Stimulated activated CD8-positive, alpha-beta memory T cell treated with anti-CD3 and anti-CD28 coated beads, Interleukin-7, amount 100 ng/mL, for 4 hours (primary cell): ENCODE data around the gene FBXO31.
"Not testable (repeated sequence)": the region's sequence is repeated elsewhere in the genome, so short reads cannot be mapped to it uniquely, and the experiment has no call there.

ENCODE experiments used
- DNase-seq, 2 donors: peaks; one replicate each; pipeline ENCODE4 v3.0.0-alpha.2; 2020; ENCODE audit warnings: low read depth in 2 of 2

The FBXO31 gene

GRCh38 chr16:87411375-87412271 lies 28.0 kb upstream of the FBXO31 start:
- DNase-seq = no peak

GRCh38 chr16:87410968-87411367 lies 27.4 kb upstream of the FBXO31 start:
- no peak for DNase-seq

GRCh38 chr16:87410530-87410929 lies 27.0 kb upstream of the FBXO31 start:
- no peak for DNase-seq

DNA sequence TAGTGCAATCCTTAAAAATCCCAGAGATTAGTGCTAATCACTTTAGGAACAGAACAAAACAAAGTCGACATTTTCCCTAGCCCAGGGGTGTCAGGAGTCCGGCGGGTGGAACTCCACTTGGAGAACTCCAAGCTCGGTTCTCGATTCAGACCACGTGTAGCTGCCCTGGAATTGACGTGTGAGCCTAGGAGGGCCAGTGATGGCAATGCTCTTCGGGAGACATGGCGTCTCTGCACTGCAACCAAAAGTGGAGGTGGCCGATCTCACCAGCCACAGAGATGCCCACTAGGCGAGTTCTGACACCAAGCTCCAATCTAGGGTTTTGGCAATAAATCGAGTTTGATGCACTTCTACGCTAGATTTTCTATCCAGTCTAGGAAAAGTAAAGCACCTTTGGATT lies 26.2 kb upstream of the FBXO31 start:
- no peak for DNase-seq

GRCh38 chr16:87409153-87409552 lies 25.6 kb upstream of the FBXO31 start:
- no peak for DNase-seq

DNA sequence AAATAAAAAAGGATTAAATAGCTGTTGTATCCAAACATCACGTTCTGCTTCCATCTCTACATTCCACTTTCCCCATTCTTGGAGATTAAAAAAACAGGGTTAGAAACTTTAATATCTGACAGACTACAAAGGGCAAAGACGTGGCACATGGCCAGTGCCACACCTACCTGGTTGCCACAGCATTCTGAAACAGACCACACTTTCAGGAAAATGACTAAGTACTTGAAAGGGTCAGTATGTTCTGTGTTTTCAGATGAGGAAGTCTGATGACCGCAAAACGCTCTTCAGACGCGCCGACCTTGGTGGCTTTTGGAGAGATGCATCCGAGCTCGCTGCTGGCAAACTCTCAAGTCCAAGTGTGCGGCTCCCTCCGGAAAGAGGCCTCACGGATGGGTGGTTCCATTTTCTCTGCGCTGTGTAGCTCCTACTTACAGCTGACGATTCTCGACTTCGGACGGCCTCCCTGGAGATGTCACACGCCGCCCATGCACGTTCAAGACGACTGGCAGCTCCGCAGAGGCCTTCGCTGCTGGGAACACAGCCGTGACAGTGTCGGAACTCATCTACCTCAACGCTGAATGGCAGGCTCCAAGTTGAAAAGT lies 24.0 kb upstream of the FBXO31 start:
- no peak for DNase-seq

GRCh38 chr16:87406495-87407088 lies 23.0 kb upstream of the FBXO31 start:
- no peak for DNase-seq

- DNase-seq = no peak
Observed at GRCh38 chr16:87404764-87405625, 21.4 kb upstream of the FBXO31 start.

- DNase-seq = no peak
Observed at GRCh38 chr16:87395181-87395842, 11.7 kb upstream of the FBXO31 start.

DNA sequence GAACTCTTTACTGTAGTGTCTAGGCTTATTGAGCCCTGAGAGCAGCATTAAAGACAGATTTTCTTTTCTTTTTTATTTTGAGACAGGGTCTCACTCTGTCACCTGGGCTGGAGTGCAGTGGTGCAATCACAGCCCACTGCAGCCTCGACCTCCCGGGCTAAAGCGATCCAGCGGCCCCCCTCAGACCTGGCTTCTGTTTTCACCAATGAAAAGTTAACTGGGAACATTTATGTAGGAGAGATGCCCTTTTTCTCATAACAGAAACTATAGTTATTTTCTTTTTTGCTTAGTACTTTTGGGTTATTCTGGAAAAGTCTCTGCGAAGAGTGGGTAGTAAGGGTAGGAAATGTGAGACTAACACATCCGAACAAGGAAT lies 10.1 kb upstream of the FBXO31 start:
- DNase-seq = no peak

DNA sequence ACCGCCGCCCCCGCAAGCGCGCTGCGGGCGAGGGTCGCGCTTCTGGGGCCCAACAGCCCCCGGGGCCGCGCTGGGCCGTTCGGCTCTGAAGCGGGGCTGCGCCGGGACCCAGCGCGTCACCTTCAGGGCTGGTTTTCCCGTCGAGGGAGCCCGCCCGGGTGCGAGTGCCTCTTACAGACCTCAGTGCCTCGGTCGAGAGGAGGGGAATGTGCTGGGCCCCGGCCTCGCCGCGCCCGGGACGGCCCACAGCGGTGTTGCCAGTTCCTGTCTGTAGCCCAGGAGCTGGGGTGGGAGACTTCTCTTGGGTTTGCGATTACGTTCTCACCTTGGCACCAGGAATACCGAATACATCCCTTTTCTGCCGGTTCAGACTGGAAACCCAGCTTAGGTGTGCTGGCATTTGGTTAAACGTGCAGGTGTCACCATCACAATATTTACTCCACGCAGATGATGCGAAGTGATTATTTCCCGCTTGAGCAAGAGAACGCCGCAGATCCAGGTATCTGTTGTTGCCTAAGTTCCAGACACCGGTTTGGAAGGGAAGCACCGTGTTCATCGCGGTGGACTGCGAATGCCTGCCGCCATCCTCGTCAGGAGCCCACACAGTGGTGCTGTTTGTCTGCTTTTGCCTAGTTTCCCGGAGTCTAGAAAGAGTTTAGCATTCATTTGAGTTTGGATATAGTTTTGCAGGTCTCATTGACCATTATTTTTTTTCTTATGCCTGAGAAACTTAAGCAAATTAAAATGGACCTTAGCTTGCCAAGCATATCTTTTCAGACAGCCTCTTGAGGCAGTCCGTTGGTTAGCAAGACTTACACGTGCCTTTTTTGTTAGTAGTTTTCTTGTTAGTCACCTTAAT lies 9.5 kb upstream of the FBXO31 start:
- peak in 1 of 2 donors; percentile 31 for DNase-seq

DNA sequence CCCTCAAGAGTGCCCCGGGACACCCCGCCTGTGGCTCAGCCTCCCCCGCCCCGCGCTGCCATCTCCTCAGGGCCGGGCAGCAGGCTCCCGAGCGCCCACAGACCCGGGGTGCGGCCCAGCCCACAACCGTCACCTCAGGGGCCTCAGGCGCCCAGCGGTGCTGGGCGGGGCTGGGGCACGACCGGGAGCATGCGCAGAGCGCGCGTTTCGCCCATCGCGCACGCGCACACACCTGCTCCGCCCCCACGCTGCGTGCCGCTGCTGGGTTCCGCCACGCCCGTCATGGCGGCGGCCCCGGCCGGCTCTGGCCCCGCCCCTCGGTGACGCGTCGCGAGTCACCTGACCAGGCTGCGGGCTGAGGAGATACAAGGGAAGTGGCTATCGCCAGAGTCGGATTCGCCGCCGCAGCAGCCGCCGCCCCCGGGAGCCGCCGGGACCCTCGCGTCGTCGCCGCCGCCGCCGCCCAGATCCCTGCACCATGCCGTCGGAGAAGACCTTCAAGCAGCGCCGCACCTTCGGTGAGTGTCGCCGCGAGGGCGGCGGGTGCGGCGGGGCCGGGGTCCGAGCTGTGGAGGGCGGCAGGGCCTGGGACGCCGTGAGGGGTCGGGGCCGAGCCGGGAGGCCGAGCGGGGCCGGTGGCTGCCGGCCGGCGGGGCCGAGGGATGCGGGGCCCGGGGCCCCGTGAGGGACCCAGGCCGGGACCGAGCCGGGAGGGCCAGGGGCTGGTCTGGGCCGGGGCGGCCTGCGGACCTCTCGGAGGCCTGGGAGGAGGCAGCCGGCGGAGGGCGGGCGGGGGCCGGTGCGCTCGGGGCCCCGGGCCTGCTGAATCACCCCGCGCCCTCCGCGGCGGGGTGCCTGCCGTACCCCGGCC lies 8.6 kb upstream of the FBXO31 start, which contains the start of gene MAP1LC3B:
TSS of gene MAP1LC3B (plus strand) at position 387 of the 871 bp plus-strand sequence. CDS start at position 479, 92 bp downstream.
- peak; percentile 89 to 96 for DNase-seq

DNA sequence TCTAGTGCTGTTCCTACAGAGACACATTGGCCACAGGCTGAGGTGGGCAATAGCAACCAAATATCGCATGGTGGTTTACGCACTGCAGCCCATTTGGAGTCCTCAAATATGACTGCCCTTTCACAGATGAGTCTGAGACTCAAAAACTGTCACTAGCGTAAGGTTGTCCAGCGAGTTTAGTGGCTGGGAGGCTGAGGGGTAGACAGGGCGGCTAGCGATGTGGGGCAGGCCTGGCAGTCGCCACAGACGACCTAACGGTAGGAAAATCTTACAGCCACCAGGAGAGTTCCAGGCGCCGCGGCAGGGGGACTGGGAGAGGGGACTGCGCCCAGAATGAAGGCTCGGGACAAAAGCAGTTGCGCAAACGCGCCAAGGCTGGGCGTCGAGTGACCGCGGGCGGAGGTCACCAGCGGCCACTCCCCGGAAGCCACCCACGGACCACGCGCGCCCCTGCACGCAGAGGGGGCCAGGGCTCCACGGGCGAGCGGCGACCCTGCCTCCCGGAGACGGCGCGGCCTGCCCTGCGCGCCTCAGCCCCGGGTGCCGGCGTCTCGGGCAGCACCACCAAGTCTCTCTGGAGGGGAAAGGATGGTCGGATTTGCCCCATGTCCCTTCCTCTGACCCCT lies 7.9 kb upstream of the FBXO31 start:
- DNase-seq = no peak

DNA sequence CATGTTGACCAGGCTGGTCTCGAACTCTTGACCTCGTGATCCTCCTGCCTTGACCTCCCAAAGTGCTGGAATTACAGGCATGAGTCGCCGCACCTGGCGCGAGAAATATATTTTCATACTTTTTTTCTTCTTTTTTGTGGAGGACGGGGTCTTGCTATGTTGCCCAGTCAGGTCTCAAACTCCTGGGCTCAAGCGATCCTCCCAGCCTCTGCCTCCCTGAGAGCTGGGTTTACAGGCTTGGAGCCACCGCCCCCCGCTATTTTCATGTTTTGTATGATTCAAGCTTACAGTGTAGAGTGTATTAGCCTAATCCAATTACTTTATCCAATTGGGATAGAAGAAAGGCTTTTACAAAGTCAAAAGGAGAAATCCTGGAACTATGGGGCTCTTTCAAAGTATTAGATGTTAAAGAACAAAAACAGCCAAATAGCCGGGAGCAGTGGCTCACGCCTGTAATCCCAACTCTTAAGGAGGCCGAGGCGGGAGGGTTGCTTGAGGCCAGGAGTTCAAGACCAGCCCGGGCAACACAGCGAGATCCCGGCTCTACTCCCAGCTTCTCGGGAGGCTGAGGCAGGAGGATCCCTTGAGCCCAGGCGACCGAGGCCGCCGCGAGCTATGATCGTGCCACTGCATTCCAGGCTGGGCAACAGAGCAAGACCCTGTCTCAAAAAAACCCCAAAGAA lies 7.2 kb upstream of the FBXO31 start:
- no peak for DNase-seq

- not testable (repeated sequence) for DNase-seq
Observed at GRCh38 chr16:87389914-87390313, 6.3 kb upstream of the FBXO31 start.

DNA sequence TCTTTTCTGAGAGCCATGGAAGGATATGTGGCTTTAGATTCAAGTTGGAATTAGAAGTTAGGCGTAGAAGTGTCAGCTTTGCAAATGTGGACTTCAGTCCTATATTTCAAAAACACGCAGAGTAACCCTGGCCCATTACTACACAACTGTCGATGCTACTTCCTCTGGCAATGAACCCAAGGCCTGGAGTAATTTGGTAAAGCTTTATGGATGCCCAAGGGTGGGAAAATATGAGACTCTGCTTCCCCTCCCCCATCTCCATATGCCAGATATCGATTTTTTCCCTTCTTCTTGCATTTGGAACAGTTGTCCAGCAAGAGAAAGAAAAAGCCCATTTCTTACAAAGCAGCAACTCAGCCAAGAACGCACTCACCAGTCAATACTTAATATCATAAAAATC lies 5.7 kb upstream of the FBXO31 start:
- DNase-seq = no peak

- no peak for DNase-seq
Observed at GRCh38 chr16:87388818-87389134, 5.2 kb upstream of the FBXO31 start.
